ENCODE measurements around the gene ARHGAP29. TPM values are rescaled to one million over a fixed set of nuclear protein-coding genes. Genes with fewer than 3 reads are reported as not detected.

Gene ARHGAP29
- total RNA-seq, 2 donors from 2014 or later, result 39.3 to 51.3 TPM

DNA sequence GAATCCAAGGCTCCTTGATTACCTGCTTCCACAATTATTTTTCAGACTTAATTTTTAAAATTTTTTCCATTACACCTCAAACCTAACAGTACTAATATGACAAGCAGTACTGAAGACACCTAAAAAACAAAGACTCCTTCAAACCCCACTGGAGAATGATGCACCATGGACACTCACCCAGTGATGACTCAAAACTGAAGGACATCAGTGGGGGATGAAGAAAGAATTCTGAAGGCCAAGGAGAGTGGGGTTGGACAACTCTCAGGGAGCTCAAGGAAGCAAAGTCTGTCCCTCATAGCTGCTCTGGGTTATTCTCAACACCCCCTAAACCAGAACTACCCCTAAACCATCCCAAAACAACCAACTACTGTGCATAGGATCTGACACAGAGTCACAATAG is 2.4 kb upstream of the ARHGAP29 start:
- intact Hi-C loops (cut with DNase I), result loop anchor here (5.0 to 10.0 kb wide), 4 partner anchors 88 to 177 kb away; no protein-coding TSS in a partner anchor
- DNase-seq (ENCODE audit: low spot score), result no peak

DNA sequence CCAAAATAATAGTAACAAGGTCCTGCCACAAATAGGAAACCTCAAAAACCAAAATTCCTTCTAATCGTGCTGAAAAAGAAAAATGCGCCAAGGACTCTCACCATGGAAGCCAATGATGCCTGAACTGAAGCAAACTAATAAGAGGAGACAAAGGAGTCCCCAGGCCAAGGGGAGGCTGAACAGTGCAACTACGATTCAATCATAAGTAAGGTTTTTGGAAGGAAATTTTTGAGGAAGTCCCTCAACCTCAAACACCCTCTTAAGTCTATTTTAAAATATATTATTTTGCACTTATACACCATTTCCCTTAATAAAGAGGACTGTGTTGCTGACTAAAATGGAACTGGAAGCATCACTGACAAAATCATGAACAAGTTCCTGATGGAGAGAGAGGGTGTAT is 1.7 kb upstream of the ARHGAP29 start:
- DNase-seq (ENCODE audit: low spot score), result no peak
- intact Hi-C loops (cut with DNase I), result loop anchor here (5.0 to 10.0 kb wide), 3 partner anchors 88 to 177 kb away; no protein-coding TSS in a partner anchor

DNA sequence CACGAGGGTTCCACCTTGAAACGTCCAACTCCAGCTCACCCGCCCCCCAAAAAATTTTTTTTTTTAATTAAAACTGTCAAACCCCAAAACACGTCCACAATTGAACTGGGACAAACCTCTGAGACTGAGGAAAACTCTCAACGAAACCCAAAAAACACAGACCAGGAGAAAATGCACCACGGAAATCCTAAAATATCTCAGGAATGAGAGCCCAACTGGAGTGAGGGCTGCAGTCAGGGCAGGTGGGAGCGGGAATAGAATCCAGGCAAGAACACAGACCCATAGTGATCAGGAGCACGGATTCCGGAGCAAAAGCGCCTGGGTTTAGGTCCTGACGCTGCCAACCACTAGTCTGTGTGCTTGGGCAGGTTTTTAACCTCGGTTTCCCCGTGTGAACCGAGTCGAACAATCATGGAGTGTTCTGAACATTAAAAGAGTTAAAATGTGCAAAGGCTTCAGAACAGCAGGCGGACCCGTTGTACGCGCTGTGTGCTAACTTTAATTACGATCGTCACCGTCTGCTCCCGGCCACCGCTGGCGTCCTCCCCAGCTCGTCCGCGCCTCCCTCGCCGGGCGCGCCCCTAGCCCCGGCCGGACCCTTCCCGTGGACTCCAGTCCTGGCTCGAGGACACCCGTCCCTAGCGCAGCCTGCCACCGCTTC is 624 bp downstream of the ARHGAP29 start:
- intact Hi-C loops (cut with DNase I), result loop anchor here (5.0 to 10.0 kb wide), 3 partner anchors 91 to 174 kb away; no protein-coding TSS in a partner anchor
- peak; percentile 85 for DNase-seq (ENCODE audit: low spot score)

DNA sequence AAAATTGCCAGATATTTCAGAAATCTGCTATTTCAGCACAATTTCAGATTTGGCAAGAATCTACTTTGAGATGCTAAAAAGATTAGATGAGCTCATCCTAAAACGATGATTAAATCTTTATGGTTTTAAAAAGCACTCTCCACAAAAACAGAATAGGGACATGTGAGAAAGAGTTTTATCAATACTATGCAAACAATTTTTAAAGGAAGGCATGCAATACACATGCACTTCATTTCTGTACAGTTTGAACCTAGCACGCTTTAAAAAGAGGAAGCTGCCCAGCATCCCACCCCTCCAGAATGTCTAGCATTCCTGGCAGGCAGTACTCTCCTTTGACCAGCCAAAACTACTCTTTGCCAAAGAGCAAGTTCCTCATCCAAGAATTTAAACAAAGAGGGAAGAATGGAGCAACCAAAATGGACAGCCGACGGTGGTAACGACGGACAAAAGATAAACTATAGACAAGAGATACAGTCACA is 1.3 kb downstream of the ARHGAP29 start:
- intact Hi-C loops (cut with DNase I), result loop anchor here (5.0 to 10.0 kb wide), 3 partner anchors 91 to 174 kb away; no protein-coding TSS in a partner anchor
- no peak for DNase-seq (ENCODE audit: low spot score)

DNA sequence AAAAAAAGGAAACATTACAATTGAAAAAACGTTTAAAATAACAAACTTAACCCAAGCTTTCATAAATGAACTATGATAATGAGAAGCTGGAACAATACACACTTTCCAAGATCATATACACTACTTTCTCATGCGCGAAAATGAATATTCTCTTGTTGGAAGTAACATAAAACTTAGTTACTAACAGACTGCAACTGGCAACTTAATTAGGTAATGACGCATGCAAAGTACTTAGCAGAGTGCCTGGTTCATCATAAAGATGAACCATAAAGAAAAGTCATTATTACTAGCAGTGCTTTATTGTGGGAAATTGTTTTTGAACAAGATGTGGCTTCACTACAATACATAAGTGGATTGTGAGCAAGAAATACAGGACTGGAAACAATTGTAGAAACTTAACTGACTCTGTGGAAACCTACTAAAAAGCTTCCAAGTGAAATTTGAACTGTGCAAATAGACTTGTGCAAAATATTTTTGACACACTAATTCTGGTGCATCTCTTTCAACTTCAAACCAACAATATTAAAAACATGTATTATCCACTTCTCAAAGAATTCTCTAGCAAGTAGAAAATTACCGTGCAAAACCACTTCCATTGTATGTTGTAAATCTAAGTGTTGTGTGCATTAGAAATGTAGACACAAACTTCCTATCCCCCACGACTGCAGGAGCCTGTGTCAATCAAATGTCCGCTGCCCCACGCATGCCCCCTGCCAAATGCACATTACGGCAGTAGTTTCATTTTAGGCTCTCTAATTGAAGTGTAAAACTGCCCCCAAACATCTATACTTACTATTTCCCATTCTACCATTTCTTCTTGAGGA is 2.0 kb downstream of the ARHGAP29 start:
- DNase-seq (ENCODE audit: low spot score), result no peak
- intact Hi-C loops (cut with DNase I), result loop anchor here (5.0 to 10.0 kb wide), 3 partner anchors 92 to 173 kb away; no protein-coding TSS in a partner anchor

DNA sequence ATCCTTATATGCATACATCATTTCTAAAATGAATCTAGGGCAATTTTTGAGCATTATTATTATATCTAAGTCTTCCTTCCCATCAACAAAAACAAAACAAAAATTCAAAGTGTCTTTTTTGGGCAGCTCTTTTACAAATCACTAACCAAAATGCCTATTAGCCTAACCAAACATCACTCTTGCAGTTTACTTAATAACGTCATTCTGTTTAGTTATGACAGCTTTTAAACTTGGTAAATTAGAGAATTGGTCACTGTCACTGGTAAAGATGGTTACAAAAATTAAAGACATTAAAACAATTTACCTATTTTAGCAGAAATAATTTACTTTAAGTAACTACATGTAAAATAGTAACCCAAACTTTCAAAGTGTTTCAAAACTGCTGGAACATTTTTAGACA is 2.8 kb downstream of the ARHGAP29 start:
- DNase-seq (ENCODE audit: low spot score), result no peak
- intact Hi-C loops (cut with DNase I), result loop anchor here (5.0 to 10.0 kb wide), 3 partner anchors 93 to 172 kb away; no protein-coding TSS in a partner anchor

DNA sequence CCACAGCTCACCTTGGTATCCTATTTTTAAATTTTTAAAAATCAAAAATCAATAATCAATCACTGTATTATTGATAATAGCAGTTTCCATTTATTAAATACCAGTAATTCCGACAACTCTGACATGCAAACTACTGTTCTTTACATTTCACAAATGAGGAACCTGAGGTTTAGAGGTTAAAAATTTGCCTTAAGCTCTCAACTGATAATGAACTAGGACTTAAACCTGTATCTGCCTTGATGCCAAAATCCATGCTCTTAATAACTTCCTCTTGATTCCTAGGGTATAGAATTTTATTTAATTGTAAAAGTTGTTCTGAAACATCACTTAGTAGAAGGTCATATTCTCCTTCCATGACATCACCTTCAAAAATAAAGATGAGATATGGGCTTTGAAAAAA is 5.6 kb downstream of the ARHGAP29 start:
- no peak for DNase-seq (ENCODE audit: low spot score)
- intact Hi-C loops (cut with DNase I), result loop anchor here in 1 of 2 donors (10.0 kb wide), 1 partner anchor 167 kb away; no protein-coding TSS in a partner anchor

DNA sequence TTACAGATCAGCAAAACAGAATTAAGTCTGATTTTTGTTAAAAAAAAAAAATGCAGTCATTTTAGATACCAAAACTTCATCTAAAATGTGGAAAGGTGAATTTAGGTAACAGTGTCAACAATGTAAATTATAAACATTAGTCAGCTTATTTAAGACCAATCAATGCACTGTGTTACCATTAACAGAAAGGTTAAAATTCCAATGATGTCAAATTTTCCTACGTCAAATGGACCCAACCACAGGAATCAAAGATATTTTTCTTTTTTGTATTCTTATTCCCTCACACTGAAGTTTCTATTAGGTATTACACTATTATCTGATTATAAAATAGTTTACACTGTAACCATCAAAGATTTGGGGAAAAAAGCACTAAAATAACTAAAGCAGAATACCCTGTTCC is 6.5 kb downstream of the ARHGAP29 start:
- intact Hi-C loops (cut with DNase I), result loop anchor here in 1 of 2 donors (10.0 kb wide), 1 partner anchor 166 kb away; no protein-coding TSS in a partner anchor

DNA sequence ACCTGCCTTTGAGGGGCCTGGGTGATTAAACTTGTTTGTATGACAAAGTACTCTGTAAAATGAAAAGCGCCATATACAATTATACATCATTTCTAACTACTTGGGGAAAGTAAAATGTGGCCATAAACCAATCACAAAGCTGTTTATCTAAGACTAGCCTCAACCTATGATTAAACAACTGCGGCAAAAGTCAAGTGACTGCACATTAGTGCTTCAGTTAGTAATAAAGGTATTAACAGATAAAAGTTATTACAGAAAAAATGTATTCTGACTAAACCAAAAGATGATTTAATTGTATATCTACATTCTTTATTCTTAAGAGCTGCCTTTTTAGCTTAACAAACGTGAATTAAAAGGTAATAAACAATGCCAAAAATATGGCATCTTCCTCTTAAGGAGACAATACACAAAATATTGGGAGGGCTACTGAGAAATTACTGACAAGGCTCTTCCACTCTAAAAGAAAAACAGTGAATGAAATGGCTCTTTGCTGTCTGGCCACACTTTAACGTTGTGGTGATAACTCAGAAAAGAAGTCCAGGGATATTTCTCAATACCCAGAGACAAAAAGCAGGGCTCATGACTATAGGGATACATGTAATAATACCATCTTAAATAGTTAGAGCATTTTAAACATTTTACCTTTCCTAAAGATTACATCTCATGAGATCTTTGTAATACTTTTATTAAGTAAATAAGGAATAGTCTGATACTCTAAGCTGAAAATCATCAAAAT is 8.6 kb downstream of the ARHGAP29 start:
- intact Hi-C loops (cut with DNase I), result no loop called here
- no peak for DNase-seq (ENCODE audit: low spot score)

More for the DNA sequence above, 6.5 kb downstream of the ARHGAP29 start:
- DNase-seq (ENCODE audit: low spot score), result no peak

DNA sequence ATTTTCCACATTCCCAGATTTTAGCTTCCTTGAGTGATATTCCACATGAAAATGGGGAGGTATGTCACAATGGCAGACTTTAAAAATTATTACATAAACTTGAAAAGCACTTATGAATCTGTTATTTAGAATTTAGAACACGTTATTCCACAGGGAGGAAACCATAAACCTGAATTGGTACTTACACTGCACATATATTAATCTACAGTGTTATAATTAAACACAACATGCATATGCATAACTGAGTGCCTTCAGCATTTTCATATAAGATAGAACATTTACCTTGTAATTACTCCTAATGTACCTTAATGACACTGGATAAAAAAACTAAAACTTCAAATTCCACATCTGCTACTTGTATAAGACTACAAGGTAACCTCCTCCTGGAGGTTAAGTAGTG is 9.8 kb downstream of the ARHGAP29 start:
- DNase-seq (ENCODE audit: low spot score), result no peak
- intact Hi-C loops (cut with DNase I), result no loop called here

DNA sequence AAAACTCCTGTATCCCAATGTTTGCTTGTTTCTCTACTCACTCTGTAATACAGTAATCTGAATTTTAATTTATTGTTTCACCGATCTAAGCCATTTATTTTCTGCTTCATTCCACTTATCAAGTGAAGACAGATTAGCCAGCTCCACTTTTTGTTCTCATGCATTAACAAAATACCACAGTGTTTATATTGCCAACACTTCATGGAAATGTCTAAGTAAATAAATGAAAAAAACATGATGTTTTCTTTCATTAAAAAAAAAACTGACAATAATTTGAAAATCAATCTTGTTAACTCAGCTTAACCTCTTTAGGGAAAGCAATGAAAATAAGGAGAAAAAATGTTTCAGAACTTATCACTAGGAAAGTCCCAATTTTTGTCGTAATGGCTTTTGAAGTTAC is 11.5 kb downstream of the ARHGAP29 start:
- no peak for DNase-seq (ENCODE audit: low spot score)
- intact Hi-C loops (cut with DNase I), result no loop called here

DNA sequence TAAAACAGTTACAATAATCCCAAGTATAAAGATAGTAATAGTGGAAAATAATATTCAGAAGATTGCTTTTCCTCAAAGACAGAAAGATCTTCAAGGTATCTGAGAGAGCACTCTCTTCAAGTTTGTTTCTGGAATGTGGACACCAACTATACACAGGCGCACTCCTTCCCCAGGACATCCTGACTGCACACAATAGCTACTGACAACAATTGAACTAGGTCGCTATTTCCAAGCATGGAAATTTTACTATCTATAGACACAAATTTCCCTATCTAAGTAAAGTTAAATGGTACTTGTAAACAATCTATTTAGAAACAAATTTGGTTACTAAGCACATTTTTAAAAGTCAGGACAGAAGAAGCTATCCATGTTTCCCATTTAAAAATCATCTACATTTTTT is 19.1 kb downstream of the ARHGAP29 start:
- intact Hi-C loops (cut with DNase I), result no loop called here
- DNase-seq (ENCODE audit: low spot score), result no peak

DNA sequence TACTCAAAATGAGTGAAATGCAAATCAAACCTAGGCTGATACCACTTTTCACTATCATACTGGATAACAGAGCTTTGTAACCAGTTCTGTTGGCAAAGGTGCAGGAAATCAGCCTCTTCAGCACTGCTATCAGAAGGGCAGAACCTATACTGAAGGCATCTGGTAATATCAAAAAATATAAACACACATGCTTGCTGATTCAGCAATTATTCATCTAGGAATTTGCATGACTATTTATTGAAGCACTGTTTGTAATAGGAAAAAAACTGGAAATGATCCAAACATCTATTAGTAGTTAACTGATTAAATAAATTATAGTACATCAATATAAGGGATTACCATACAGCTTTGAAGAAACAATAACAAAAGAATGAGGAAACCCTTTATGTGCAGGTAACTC is 21.4 kb downstream of the ARHGAP29 start:
- DNase-seq (ENCODE audit: low spot score), result no peak
- intact Hi-C loops (cut with DNase I), result no loop called here

DNA sequence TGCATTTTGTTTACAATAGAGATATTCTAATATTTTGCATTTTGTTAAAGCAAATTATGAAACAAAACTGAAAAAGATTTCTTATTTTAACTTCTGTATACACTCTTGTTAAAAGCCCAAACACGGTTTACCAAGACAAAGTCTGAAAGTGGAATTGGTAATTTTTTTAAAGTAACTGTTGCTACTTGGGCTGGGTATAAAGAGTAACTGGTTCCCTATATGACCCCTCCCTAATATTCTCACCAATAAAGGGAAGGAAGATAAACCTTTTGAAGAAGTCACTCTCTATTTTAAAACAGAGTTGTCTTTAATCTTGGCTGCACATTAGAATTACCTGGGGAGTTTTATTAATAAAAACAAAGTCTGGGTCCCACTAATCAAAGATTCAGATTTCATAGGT is 27.4 kb downstream of the ARHGAP29 start:
- intact Hi-C loops (cut with DNase I), result no loop called here
- DNase-seq (ENCODE audit: low spot score), result no peak

DNA sequence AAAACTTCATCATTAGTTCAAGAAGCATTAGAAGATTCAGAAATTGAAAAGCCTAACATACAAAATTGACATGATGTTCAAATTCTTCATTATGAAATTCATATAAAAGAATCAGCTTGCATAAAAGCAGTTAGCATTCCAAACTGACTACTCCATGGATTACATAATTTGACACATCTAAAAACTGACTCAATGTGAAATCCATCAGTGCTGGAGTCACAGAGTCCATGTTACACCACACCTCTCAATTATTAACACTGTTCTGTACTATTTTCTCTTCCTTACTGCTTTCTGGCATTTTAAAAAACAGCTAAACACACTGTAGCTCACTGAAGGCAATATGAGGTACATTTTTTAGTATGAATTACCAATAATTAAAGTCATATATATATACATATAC is 28.0 kb downstream of the ARHGAP29 start:
- no peak for DNase-seq (ENCODE audit: low spot score)

DNA sequence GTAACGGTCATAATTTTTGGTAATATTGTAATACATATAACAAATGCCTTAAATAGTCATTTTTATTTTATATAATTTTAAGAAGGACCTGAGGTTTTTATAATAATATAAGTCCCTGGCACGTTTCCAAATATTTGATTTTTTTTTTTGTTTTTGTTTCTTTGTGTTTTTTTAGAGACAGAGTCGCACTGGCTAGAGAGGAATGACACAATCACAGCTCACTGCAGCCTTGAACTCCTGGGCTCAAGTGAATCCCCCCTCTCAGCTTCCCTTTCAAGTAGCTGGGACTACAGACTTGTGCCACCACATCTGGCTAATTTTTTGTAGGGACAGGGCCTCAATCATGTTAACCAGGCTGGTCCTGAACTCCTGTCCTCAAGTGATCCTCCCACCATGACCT is 29.7 kb downstream of the ARHGAP29 start:
- no peak for DNase-seq (ENCODE audit: low spot score)
- intact Hi-C loops (cut with DNase I), result loop anchor here in 1 of 2 donors (1.0 kb wide), 1 partner anchor 8 kb away; no protein-coding TSS in a partner anchor

More for the DNA sequence above, 28.0 kb downstream of the ARHGAP29 start:
- intact Hi-C loops (cut with DNase I), result no loop called here

DNA sequence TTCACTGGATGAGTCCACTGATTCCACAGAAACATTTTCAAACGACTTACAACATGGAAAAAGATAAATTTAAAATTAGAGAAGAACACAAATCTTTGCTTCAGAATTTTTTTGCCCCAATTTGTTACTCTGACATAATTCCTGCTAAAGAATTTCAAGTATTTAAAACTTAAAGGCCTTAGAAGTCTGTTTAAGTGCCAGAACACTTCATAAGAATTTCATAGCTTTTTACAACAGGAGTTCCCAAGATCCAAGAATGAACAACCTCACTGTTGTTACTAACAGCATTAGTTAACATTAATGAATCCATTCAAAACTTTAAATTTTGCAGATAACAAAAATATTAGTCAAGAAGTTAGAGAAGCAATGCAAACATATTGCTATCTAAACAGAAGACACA is 31.7 kb downstream of the ARHGAP29 start:
- intact Hi-C loops (cut with DNase I), result no loop called here
- no peak for DNase-seq (ENCODE audit: low spot score)

DNA sequence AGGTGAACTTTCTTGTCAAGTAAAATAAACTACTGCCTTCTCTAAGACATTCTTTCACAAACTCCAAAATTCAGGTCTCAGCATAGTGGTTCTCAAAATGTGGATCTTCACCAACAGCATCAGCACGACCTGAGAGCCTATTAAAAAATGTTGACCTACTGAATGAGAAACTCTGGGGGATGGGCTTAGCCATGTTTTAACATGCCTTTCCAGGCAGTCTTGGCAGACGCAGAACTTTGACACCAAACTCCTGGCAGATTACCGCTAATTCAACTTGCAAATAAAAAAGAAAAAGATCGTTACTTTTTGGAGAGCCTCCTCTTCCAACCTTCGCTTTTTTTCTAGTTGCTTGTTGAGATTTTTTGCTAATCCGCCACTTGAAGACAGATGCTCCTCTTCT is 35.1 kb downstream of the ARHGAP29 start:
- intact Hi-C loops (cut with DNase I), result no loop called here
- no peak for DNase-seq (ENCODE audit: low spot score)

DNA sequence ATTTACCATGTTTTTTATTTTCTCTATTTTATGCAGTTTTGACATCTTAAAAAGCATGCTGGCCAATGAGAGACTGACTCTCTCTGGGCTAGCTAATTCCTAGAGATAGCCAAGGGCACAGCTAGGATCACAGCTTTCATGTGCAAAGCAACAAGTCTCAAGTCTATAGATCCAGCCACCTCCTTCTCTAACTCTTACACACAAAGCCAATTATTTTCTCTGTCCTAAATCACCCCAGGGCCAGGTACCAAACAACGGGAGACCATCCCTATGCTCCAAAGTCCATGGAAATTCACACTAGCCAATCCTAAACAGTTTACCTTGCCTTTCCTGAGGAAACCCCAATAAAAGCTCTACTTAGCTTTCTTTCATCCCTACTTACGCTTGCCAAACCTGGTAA is 38.0 kb downstream of the ARHGAP29 start:
- intact Hi-C loops (cut with DNase I), result loop anchor here in 1 of 2 donors (1.0 kb wide), 1 partner anchor 8 kb away; no protein-coding TSS in a partner anchor
- no peak for DNase-seq (ENCODE audit: low spot score)

Measured in posterior vena cava (tissue), 2 donors.